Esophagus squamous epithelium (tissue), 4 donors: ENCODE data around the gene UGT1A6.

Experiments
- CTCF ChIP-seq, 6 experiments: fragments of 450-650 bp in 4 of 6; fragments of 200-600 bp in 2 of 6; sonication (generic) in 2 of 6; IDR thresholded peaks; one replicate each; pipeline ENCODE4 v1.5.1; 2016 to 2019; ENCODE audit warnings: antibody characterized with exemption in 6 of 6, mild to moderate bottlenecking in 4 of 6, moderate library complexity in 4 of 6
- POLR2A ChIP-seq, 4 donors: fragments of 450-650 bp; IDR thresholded peaks; one replicate each; pipeline ENCODE4 v1.6.1; 2017; ENCODE audit warnings: antibody characterized with exemption in 4 of 4, mild to moderate bottlenecking in 4 of 4, moderate library complexity in 3 of 4

- TF ChIP-seq CTCF (IDR thresholded peaks at IDR 0.05), result no peak
- no peak for TF ChIP-seq POLR2A (IDR thresholded peaks at IDR 0.05)
These were observed 101.5 kb downstream of the UGT1A6 start for GRCh38 chr2:233794128-233794658.
